ENCODE data around the gene HAUS7. TPM values are rescaled to one million over a fixed set of nuclear protein-coding genes. Genes with fewer than 3 reads are reported as not detected.

The HAUS7 gene
- total RNA-seq, 1 experiment from 2014 or later, result 28.9 TPM

GRCh38 chrX:153406011-153406410, 64.4 kb downstream of the HAUS7 start:
- DNase-seq (ENCODE audit: low read depth, low spot score) (no peak), ATAC-seq (no peak)
- Histone ChIP-seq H3K9ac (ENCODE audit: low read length) (no peak overlapping the region), H3K36me3 (ENCODE audit: control insufficient read depth in 1 of 2, insufficient read depth in 2 of 2, low read length in 2 of 2) (no peaks in the 10 kb centered on the region), H3K4me2 (ENCODE audit: low read length) (no peak overlapping the region), H3K4me1 (ENCODE audit: control insufficient read depth in 1 of 2, insufficient read depth in 2 of 2, low read length in 2 of 2) (no peaks in the 10 kb centered on the region), H3K27ac (ENCODE audit: low read depth, low read length) (no peak overlapping the region), H3K4me3 (replicated peaks in 1 of 2; ENCODE audit: low read depth in 1 of 2, low read length in 2 of 2) (no peak overlapping the region), H3K27me3 (ENCODE audit: insufficient read depth, low read length) (no peaks in the 10 kb centered on the region), H3K9me2 (ENCODE audit: insufficient read depth) (no peaks in the 10 kb centered on the region), H3K9me3 (ENCODE audit: control insufficient read depth in 1 of 2, insufficient read depth in 1 of 2, low read depth in 1 of 2, low read length in 2 of 2) (no peaks in the 10 kb centered on the region), H3K79me2 (ENCODE audit: insufficient read depth, low read length) (no peaks in the 10 kb centered on the region), H2AFZ (ENCODE audit: low read depth, low read length, poor library complexity, severe bottlenecking) (no peak overlapping the region), H4K20me1 (ENCODE audit: insufficient read depth) (no peaks in the 10 kb centered on the region)
- RAD21 ChIA-PET (ENCODE audit: low non-redundant PET in 1 of 2, low total read pairs in 2 of 2, uncharacterized antibody in 2 of 2, unreplicated experiment in 2 of 2), result interaction anchor here in 1 of 2 experiments (0.6 kb wide), 1 partner anchor 53 kb away, joined by 3 read pairs; no protein-coding TSS in a partner anchor
- POLR2A ChIA-PET, result no interaction called here
- CTCF ChIA-PET, result no interaction called here
- intact Hi-C loops (cut with micrococcal nuclease), result no loop called here
- BruUV-seq (replicated peaks), result no TSS peak
- TF ChIP-seq JUND (IDR thresholded peaks at IDR 0.05) (no peak), FOSL1 (IDR thresholded peaks at IDR 0.05; ENCODE audit: low read depth) (no peak), ZFX (IDR thresholded peaks at IDR 0.05) (no peak), CBX3 (IDR thresholded peaks at IDR 0.05; ENCODE audit: low read depth) (no peak), POLR2AphosphoS5 (IDR thresholded peaks at IDR 0.05; ENCODE audit: low read depth, low read length) (no peak), RAD21 (IDR thresholded peaks at IDR 0.05; ENCODE audit: low read depth) (no peak)

GRCh38 chrX:153405426-153405825, 65.0 kb downstream of the HAUS7 start:
- no peaks in the 10 kb centered on the region for H3K4me1 ChIP-seq (ENCODE audit: control insufficient read depth in 1 of 2, insufficient read depth in 2 of 2, low read length in 2 of 2)
- no peak for DNase-seq (ENCODE audit: low read depth, low spot score)
- no peaks in the 10 kb centered on the region for H3K36me3 ChIP-seq (ENCODE audit: control insufficient read depth in 1 of 2, insufficient read depth in 2 of 2, low read length in 2 of 2)
- POLR2A ChIA-PET, result no interaction called here
- H3K9me3 ChIP-seq (ENCODE audit: control insufficient read depth in 1 of 2, insufficient read depth in 1 of 2, low read depth in 1 of 2, low read length in 2 of 2), result no peaks in the 10 kb centered on the region
- no peaks in the 10 kb centered on the region for H3K27me3 ChIP-seq (ENCODE audit: insufficient read depth, low read length)
- no peak overlapping the region for H3K4me3 ChIP-seq (replicated peaks in 1 of 2; ENCODE audit: low read depth in 1 of 2, low read length in 2 of 2)
- CTCF ChIA-PET, result no interaction called here
- no peaks in the 10 kb centered on the region for H4K20me1 ChIP-seq (ENCODE audit: insufficient read depth)
- no peaks in the 10 kb centered on the region for H3K9me2 ChIP-seq (ENCODE audit: insufficient read depth)
- intact Hi-C loops (cut with micrococcal nuclease), result no loop called here
- BruUV-seq (replicated peaks), result no TSS peak
- no peaks in the 10 kb centered on the region for H3K79me2 ChIP-seq (ENCODE audit: insufficient read depth, low read length)
- RAD21 ChIA-PET (ENCODE audit: low non-redundant PET in 1 of 2, low total read pairs in 2 of 2, uncharacterized antibody in 2 of 2, unreplicated experiment in 2 of 2), result no interaction called here
- no peak overlapping the region for H3K27ac ChIP-seq (ENCODE audit: low read depth, low read length)
- H3K4me2 ChIP-seq (ENCODE audit: low read length), result no peak overlapping the region
- H3K9ac ChIP-seq (ENCODE audit: low read length), result no peak overlapping the region
- ATAC-seq, result no peak
- H2AFZ ChIP-seq (ENCODE audit: low read depth, low read length, poor library complexity, severe bottlenecking), result no peak overlapping the region
- TF ChIP-seq JUND (IDR thresholded peaks at IDR 0.05) (no peak), SRF (IDR thresholded peaks at IDR 0.05; ENCODE audit: low read depth) (no peak), YY1 (IDR thresholded peaks at IDR 0.05; ENCODE audit: extremely low read depth, insufficient replicate concordance, low read depth, low read length) (no peak), TCF7L2 (IDR thresholded peaks at IDR 0.05; ENCODE audit: borderline replicate concordance, extremely low read depth, insufficient read depth, insufficient read length) (no peak), ELF1 (IDR thresholded peaks at IDR 0.05; ENCODE audit: borderline replicate concordance, low read depth) (no peak), SP1 (IDR thresholded peaks at IDR 0.05; ENCODE audit: low read depth) (no peak), SIN3A (IDR thresholded peaks at IDR 0.05; ENCODE audit: low read depth) (no peak), CEBPB (IDR thresholded peaks at IDR 0.05; ENCODE audit: low read depth) (no peak), CTCF (IDR thresholded peaks at IDR 0.05 in 2 of 3, conservative IDR thresholded peaks at IDR 0.05 in 1 of 3; ENCODE audit: borderline replicate concordance in 1 of 3, insufficient read depth in 1 of 3, low read depth in 2 of 3, low read length in 2 of 3) (no peak), ZFX (IDR thresholded peaks at IDR 0.05) (no peak), FOSL1 (IDR thresholded peaks at IDR 0.05; ENCODE audit: low read depth) (no peak), ZNF274 (IDR thresholded peaks at IDR 0.05; ENCODE audit: low read depth, low read length) (no peak), EZH2phosphoT487 (IDR thresholded peaks at IDR 0.05; ENCODE audit: borderline replicate concordance) (no peak), EZH2 (IDR thresholded peaks at IDR 0.05) (no peak)
- TF ChIP-seq, protein P1, sequence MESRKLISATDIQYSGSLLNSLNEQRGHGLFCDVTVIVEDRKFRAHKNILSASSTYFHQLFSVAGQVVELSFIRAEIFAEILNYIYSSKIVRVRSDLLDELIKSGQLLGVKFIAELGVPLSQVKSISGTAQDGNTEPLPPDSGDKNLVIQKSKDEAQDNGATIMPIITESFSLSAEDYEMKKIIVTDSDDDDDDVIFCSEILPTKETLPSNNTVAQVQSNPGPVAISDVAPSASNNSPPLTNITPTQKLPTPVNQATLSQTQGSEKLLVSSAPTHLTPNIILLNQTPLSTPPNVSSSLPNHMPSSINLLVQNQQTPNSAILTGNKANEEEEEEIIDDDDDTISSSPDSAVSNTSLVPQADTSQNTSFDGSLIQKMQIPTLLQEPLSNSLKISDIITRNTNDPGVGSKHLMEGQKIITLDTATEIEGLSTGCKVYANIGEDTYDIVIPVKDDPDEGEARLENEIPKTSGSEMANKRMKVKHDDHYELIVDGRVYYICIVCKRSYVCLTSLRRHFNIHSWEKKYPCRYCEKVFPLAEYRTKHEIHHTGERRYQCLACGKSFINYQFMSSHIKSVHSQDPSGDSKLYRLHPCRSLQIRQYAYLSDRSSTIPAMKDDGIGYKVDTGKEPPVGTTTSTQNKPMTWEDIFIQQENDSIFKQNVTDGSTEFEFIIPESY (IDR thresholded peaks at IDR 0.05; ENCODE audit: extremely low read depth, insufficient replicate concordance, low read length), result no peak
- TF ChIP-seq, protein P2, sequence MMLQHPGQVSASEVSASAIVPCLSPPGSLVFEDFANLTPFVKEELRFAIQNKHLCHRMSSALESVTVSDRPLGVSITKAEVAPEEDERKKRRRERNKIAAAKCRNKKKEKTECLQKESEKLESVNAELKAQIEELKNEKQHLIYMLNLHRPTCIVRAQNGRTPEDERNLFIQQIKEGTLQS (IDR thresholded peaks at IDR 0.05), result no peak

Data from HCT116 (cell line).